ENCODE results near the gene ISL2.

The ISL2 gene

GRCh38 chr15:76343313-76343996, 6.9 kb downstream of the ISL2 start:
- no peak for DNase-seq

- no peak for DNase-seq
Observed at GRCh38 chr15:76344893-76345582, 8.5 kb downstream of the ISL2 start.

GRCh38 chr15:76345583-76345879, 9.0 kb downstream of the ISL2 start:
- DNase-seq = no peak

GRCh38 chr15:76345880-76346668, 9.5 kb downstream of the ISL2 start:
- no peak for DNase-seq

- DNase-seq = no peak
Observed at GRCh38 chr15:76346669-76347481, 10.3 kb downstream of the ISL2 start.

GRCh38 chr15:76347482-76348055, 11.0 kb downstream of the ISL2 start:
- no peak for DNase-seq

GRCh38 chr15:76349301-76350070, 12.9 kb downstream of the ISL2 start:
- DNase-seq = no peak

- no peak for DNase-seq
Observed at GRCh38 chr15:76353023-76353577, 16.5 kb downstream of the ISL2 start.

- no peak for DNase-seq
Observed at GRCh38 chr15:76353903-76354302, 17.3 kb downstream of the ISL2 start.

GRCh38 chr15:76354823-76355440, 18.4 kb downstream of the ISL2 start:
- DNase-seq = no peak

- DNase-seq = no peak
Observed at GRCh38 chr15:76358453-76358852, 21.9 kb downstream of the ISL2 start.

- DNase-seq = no peak
Observed at GRCh38 chr15:76359152-76359551, 22.6 kb downstream of the ISL2 start.

- DNase-seq = no peak
Observed at GRCh38 chr15:76360416-76360815, 23.8 kb downstream of the ISL2 start.

GRCh38 chr15:76363251-76363650, 26.7 kb downstream of the ISL2 start:
- DNase-seq = no peak

- DNase-seq = no peak
Observed at GRCh38 chr15:76366714-76367113, 30.1 kb downstream of the ISL2 start.

- no peak for DNase-seq
Observed at GRCh38 chr15:76368122-76368621, 31.6 kb downstream of the ISL2 start.

- DNase-seq = no peak
Observed at GRCh38 chr15:76376029-76376428, 39.5 kb downstream of the ISL2 start.

GRCh38 chr15:76376816-76377215, 40.2 kb downstream of the ISL2 start:
- no peak for DNase-seq

GRCh38 chr15:76377217-76377616, 40.6 kb downstream of the ISL2 start:
- DNase-seq = no peak

- DNase-seq = no peak
Observed at GRCh38 chr15:76377751-76378150, 41.2 kb downstream of the ISL2 start.

GRCh38 chr15:76378691-76379090, 42.1 kb downstream of the ISL2 start:
- DNase-seq = no peak

Data from stimulated activated CD4-positive, alpha-beta T cell treated with anti-CD3 and anti-CD28 coated beads, Interleukin-2, amount 100 ng/mL, for 48 hours (primary cell).